ENCODE results near the gene CITED2.

DNA sequence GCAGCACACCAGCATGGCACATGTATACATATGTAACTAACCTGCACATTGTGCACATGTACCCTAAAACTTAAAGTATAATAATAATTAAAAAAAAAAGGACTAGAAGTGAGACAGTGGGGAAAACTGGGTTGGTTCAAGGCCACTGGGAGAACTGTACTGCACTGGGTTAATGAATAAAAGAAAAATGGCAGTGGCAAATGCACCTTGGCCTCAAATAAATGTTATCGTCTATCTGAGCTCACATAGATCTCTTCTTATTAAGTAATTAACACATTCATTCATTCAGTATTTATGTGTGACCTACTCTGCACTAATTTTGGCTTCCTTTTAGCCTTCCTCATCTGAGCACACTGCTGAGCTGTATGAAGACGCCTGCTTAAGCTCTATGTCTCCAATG is 17.5 kb downstream of the CITED2 start:
- no peak for TF ChIP-seq EZH2 (IDR thresholded peaks at IDR 0.05; ENCODE audit: borderline replicate concordance)
- TF ChIP-seq, protein P1, sequence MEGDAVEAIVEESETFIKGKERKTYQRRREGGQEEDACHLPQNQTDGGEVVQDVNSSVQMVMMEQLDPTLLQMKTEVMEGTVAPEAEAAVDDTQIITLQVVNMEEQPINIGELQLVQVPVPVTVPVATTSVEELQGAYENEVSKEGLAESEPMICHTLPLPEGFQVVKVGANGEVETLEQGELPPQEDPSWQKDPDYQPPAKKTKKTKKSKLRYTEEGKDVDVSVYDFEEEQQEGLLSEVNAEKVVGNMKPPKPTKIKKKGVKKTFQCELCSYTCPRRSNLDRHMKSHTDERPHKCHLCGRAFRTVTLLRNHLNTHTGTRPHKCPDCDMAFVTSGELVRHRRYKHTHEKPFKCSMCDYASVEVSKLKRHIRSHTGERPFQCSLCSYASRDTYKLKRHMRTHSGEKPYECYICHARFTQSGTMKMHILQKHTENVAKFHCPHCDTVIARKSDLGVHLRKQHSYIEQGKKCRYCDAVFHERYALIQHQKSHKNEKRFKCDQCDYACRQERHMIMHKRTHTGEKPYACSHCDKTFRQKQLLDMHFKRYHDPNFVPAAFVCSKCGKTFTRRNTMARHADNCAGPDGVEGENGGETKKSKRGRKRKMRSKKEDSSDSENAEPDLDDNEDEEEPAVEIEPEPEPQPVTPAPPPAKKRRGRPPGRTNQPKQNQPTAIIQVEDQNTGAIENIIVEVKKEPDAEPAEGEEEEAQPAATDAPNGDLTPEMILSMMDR (IDR thresholded peaks at IDR 0.05; ENCODE audit: poor library complexity), result no peak

All from hepatocyte (in vitro differentiated cells).